HG03175 (cell line): ENCODE data around the gene ZNF605.
"Not testable (repeated sequence)": the region's sequence is repeated elsewhere in the genome, so short reads cannot be mapped to it uniquely, and the experiment has no call there.

Source experiments
- ATAC-seq: cut with Tn5 transposase; IDR thresholded peaks from one replicate; pipeline ENCODE4 v1.9.1; 2021; ENCODE audit warnings: mild to moderate bottlenecking, moderate library complexity; ENCODE audit not compliant: unreplicated experiment

ZNF605 gene

DNA sequence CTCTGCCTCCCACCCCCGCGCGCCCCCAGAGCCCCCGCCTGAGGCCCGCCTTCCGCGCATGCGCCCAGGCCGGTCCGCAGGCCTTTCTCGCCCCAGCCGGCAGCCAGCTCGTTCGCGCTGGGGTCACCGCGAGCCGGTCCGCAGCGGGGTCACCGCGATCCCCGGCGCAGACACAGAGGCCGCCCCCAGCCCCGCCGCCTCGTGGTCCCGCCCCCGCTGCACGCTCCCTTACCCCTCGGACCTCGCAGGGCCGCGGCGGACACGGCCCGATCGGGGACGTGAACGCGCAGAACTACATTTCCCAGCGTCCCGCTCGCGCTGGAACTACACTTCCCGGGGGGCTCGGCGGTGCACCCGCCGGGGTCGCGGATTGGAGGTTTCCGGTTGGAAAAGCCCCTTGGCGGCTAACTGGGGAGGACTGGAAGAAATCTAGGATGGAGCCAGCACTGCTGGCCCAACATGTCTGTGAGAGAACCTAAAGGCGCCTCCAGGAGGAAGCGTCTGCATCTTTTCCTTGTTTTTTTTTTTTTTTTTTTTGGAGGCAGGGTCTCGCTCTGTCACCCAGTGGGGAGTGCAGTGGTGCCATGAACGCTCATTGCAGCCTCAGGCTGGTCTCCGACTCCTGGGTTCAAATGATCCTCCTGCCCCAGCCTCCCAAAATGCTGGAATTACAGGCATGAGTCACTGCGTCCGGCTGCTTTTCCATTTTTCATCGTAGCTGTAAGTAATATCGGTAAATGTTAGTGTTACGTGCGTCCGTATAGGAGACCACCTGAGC is at the start of gene ZNF605:
TSS of gene ZNF605 (minus strand) at position 296 of the 778 bp plus-strand sequence. CDS start 10,671 bp downstream, outside the sequence.
- peak; percentile 93 for ATAC-seq

DNA sequence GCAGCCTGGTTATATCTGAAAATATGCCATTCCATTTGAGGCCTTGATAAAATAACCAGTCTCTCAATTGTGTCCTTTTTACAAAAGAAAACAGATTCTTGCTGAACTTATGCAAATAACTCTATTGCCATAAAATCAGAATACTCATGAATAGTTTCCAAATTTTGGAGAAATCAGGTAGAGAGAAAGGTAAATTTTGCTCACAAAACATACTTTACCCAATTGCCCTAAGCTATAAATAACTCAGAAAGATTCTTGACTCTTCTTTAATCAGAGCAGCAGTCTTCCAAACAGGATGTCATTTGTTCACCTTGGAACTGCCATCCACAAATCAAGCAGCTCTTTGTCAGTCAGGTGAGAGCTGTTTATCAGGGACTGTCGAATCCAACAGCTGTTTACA is 42.6 kb upstream of the ZNF605 start:
- ATAC-seq, result no peak

DNA sequence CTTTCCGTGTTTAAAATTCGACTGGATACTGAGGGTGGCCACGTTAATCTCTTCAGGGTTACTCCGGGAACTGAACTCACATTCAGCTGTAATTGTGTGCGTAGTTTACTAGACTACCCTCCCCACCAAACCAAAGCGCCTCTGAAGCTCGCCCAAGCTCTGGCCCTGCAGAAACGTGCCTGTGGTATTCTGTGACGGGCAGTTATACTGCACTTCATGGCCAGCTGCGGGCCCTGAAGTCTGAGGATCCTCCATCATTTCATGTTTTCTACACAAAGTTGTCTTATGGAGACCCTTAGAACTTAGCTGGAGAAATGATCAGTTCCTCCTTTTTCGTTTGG is 30.7 kb upstream of the ZNF605 start:
- peak; percentile 2 for ATAC-seq

DNA sequence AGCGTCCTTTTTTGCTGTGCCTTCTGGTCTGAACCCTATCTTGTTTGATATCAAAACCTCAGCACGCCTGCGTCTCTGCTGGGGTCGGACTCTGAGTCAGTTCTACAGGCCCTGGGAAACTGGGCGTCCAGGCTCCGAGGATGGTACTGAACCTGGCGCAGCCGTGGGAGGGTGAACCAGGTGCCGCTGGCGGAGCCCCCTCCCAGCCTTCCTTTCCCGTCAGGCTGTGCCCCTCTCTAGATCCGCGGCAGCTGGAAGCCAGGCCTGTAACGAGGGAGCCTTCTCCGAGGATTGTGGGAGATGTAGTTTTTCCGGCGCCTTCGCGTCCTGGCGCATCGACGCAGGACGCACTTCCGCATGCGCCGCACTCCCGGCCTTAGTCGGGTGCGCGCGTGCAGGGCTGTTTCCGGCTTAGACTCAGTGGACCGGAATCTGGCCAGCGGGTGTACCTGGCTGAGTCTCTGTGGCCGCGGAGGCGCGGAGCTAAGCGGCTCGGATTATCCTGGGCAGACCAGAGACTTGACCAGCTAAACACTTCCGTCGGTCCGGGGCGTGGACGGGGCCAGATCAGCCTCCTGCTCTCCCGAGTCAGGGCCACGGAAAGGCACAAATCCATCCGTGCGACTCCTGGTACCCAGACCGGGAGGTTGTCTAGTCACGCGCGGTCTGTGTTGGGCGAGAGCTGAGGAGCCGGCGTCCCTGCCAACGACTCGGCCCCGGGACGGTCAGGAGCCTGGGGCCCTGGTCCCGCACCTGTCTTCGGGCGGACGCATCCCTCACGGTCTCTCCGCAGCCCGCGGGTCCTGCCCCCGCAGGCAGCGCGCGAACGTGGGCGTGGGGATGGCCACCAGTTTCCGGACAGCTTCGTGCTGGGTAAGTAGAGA is 30.1 kb upstream of the ZNF605 start, which contains the start of gene ZNF26:
TSS of gene ZNF26 (plus strand) at position 367 of the 884 bp plus-strand sequence. CDS start at position 841, 474 bp downstream.
- ATAC-seq, result peak; percentile 97

DNA sequence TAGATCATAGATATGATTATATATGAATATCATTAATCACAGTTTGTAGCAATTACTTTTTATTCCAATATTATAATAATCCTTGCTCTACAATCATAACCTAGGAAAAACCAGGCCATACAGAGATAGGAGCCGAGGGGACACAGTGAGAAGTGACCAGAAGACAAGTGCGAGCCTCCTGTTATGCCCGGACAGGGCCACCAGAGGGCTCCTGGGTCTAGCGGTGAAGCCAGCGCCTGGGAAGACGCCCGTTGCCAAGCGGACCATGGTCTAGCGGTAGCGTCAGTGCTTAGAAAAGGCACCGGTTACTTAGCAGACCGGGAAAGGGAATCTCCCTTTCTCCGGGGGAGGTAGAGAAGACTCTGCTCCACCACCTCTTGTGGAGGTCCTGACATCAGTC is 20.8 kb upstream of the ZNF605 start:
- ATAC-seq, result not testable (repeated sequence)

DNA sequence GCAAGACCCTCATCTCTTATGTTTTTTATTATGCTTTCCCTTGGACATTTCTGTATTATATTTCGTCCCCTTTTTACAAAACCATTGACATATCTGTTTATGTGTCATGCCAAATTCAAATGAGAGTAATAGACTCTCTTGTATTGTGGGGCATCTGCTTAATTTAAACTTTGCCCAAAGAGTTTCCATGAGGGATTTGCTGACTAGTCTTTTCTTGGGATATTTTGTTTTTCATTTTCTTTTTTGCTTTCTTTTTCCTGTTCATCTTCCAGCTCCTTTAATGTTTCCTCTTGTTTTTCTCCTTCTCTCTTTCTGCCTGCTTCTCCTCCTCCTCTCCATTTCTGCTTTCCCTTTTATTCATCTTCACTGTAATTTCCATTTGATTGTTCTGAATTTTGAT is 16.3 kb upstream of the ZNF605 start:
- no peak for ATAC-seq

DNA sequence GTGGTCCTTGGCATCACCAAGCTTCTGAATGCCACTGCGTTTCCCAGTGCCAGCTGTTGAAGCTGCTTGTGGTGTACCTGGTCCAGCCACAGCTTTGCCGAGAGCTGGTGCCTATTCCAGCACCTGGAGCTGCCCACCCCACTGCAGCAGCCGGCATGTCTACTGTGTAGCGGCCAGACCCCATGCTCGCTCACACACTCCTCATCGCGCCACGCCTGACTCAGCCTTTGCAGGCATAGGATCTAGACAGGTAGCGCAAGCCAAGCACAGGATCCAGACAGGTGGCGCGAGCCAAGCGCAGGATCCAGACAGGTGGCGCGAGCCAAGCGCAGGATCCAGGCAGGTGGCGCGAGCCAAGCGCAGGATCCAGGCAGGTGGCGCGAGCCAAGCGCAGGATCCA is 11.6 kb upstream of the ZNF605 start:
- no peak for ATAC-seq

DNA sequence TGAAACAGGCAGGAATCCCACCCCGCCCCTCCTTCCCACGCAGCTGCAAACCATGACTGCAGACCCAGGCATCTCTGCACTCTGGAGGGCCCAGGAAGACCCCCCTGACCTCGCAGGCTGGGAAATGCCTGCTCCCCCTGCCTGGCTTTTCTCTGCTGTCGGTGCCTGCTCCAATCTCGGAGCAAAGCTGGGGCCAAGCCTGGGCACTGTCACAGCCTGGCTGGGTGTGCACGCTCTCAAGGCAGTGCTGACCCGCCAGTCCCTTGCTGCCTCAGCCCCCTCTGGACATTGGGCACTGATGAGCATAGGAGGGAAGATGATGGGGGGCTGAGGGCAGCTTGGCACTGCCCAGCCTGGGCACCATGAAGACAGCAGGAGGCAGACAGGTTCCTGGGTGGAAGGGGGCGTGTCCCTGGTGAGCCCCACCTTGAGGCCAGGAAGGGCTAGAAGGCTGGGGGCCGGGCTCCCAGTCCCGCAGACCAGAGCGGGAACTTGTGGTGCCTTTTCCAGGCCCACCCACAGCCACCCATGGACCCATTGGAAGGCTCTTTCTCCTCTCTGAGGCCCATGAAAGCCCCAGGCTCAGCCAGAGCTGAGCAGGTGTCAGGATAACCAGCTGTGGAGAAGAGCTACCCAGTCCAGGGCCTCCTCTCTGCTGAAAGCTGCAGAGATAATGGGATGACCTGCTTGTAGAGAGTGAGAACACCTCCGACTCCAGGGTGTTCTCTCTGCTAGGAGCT is 10.7 kb upstream of the ZNF605 start:
- no peak for ATAC-seq

DNA sequence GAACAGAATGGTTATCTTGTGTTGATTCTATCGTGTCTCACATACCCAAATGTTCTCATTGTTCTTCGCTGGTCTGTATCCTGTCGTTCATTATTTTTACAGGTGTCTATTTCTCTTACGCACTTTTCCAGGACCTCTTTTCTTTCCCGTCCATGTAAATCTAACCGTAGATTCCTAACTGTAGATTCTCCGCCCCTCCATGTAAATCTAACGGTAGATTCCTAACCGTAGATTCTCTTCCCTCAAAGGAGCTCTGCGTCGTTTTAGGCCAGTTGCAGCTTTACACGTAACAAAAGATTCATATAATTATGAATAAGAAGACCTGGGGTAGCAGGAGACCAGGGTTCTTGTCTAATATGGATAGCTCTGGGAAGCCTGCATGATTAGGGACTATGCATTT is 9.7 kb upstream of the ZNF605 start:
- ATAC-seq, result no peak

DNA sequence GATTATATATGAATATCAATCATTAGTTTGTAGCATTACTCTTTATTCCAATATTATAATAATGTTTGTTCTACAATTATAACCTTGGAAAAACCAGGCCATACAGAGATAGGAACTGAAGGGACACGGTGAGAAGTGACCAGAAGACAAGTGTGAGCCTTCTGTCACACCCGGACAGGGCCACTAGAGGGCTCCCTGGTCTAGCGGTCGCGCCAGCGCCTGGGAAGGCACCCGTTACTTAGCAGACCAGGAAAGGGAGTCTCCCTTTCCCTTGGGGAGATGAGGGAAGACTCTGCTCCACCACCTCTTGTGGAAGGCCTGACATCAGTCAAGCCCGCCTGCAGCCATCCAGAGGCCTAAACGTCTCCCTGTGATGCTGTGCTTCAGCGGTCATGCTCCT is 7.8 kb upstream of the ZNF605 start:
- not testable (repeated sequence) for ATAC-seq

DNA sequence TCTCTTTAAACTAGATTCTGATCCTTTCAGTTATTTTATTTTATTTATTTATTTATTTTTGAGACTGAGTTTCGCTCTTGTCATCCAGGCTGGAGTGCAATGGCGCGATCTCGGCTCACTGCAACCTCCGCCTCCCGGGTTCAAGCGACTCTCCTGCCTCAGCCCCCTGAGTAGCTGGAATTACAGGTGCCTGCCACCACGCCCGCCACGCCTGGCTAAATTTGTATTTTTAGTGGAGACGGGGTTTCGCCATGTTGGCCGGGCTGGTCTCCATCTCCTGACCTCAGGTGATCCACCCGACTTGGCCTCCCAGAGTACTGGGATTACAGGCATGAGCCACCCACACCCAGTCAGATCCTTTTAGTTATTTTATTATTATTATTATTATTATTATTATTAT is 5.7 kb upstream of the ZNF605 start:
- not testable (repeated sequence) for ATAC-seq

DNA sequence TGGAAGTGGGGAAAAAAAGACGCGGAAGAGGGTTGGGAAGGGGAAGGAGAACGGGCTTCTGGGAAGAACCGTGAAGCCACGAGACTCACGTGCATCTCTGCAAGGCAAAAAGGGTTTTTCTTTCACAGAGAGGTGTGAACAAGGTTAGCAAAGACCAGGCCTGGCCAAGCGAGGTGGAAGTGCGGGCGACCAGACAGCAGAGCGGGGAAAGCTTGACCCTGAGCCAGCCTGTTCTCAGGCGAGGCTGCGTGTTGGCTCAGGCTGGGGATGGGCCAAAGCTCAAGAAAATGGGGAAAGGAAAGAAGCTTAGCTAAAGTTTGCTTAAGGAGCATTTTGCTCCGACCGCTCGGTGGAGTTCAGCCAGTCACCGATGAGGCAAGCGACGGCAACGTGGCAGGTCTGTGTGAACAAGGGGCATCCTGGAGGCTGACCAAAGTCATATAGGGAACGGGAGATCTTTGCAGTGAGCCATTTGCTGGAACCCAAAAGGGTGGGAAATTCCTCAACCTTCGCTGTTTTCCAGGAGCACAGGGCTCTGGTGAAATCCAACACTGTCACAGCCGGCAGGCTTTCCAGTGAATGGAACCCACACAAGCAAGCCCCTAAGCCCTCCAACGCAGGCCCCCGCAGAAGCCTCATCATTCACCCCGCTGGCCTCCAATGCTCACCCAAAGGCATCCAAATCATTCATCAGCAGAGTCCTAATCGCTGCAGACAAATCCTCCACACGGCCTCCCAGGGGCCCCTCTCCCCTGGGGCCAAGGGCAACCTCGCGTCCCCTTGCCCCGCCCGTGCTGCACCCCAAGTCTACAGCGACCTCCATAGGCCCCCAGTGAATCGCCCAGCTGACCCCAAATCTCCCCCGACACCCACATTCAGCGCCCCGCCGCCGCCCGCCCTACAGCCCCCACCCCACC is 754 bp downstream of the ZNF605 start:
- peak; percentile 37 for ATAC-seq

DNA sequence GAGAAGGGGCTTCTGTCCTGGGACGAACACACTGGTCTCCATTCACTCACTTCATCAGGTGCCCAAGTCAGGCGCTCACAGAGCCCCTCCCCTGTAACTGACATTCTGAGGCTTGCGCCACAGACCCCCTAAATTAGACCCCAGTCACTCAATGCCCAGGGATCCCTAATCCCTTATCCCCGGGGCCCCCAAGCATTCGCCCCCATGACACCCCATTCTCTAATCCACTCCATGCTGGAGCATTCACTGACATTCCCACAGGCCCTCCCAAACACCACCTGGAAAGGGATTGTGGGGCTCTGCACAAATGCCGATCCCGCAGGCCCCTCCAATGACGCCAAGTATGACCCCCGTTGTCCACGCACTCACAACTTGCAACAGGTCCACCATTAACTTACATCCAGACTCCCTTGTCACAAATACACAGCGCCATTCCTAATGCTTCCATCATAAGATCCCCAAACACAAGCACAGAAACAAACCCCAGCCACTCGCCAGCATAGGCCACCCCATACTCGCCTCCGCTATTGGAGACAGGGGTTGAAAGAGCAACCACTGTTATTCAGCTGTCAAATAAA is 1.5 kb downstream of the ZNF605 start:
- ATAC-seq, result no peak

DNA sequence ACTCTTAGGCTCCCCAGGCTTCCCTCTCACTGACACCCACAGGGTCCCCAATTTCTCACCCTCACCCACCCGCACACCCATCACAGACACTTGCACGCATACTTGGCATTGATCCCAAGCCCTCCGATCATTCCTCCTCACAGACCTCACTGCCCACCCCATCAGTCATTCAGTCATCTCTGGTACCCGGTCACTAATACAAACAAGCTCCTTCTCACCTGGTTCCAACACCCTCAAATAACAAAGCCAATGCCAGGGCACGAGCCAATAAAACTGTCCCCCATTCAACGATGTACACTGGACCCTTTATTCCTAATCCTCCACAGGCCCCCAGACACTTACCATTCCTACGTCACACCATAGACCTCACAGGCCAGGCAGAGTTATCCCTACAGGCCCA is 2.3 kb downstream of the ZNF605 start:
- no peak for ATAC-seq

DNA sequence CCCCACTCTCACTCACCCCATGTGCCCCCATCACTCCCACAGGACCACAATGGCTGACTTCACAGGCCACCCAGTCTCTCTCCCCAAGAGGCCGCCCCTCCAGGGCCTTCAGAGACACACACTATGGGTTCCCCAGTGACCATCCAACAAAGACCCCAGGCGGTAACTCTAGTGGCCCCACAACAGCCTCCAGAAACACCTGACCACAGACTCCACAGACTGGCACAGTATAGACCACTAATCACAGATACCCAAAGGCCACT is 3.0 kb downstream of the ZNF605 start:
- no peak for ATAC-seq

DNA sequence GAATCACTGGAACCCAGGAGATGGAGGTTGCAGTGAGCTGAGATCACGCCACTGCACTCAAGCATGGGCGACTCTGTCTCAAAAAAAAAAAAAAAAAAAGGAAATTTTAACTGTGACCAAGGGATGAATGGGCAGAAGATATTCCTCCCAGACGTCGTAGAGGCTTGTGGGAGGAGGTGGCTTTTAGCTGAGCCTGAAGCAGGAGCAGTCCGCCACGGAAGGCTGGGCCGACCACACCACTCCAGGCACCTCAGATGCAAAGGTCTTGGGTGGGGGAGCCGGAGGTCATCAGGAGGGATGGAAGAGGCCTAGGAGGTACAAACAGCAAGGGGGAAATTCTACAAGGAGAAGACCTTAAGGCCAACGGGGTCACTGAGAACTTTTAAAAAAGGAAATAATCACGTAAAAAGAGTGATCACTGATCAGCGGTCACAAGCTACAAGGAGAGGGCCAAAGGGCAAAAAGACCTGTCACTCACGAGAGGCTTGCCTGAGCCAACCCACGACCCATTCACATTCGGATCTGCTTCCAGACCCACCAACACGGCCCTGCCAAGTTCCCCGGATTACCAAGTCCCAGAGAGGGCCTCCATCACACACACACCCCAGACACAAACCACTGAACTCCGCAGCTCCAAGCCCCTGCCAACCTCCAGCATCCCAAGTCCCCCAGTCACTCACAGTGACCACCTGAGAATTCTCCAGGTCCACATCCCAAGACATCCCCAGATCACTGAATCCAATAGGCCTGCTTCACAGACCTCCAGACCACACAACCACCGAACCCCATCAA is 3.5 kb downstream of the ZNF605 start:
- ATAC-seq, result no peak

DNA sequence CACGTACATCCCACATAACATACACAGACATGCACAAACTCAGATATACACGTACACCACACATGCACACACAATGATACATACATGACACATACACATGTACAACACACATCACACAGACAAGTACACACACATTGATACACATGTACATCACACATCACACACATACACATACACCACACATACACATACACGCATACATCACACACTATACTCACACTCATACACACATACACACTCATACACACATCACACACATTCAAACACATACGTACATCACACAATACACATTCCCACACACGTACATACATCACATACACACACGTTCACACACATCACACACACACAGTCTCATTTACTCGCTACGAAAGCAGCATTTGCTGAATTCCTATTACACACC is 4.5 kb downstream of the ZNF605 start:
- ATAC-seq, result no peak

DNA sequence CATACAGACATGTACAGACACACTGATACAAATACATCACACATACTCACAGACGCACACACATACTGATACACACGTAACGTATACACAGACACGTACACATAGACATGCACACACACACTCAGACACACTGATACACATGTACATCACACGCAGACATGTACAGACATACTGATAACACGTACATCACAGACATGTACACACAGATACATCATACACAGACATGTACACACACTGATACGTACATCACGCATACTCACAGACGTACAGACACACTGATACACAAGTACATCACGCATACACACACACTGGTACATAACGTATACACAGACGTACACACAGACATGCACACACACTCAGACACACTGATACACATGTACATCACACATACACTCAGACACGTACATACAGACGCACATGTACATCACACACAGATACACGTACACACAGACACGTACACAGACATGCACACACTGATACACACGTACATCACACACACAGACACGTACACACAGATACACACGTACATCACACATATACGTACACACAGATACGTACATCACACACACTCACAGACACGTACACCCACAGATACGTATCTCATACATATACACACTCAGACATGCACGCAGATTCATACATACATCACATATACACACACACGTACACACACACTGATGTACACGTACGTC is 5.1 kb downstream of the ZNF605 start:
- ATAC-seq, result no peak
